Psoas muscle (tissue), 8 donors: ENCODE results near the gene SOX30. TPM values are rescaled to one million over a fixed set of nuclear protein-coding genes. Genes with fewer than 3 reads are reported as not detected.

Experiments used
- ATAC-seq, 4 donors: fragments of 200-7000 bp; cut with Tn5 transposase; one replicate each; pipeline ENCODE4 v1.9.1; 2020; ENCODE audit warnings: moderate library complexity in 3 of 4, mild to moderate bottlenecking in 2 of 4
- DNase-seq, 2 donors: peaks; one replicate each; pipeline ENCODE4 v3.0.0-alpha.2; 2020
- H3K27ac ChIP-seq: fragments of 200-600 bp; one replicate; pipeline ENCODE4 v1.8.0; 2022
- H3K27me3 ChIP-seq, 3 donors: fragments of 200-600 bp in 1 of 3; one replicate each; pipeline versions ENCODE4 v1.6.1 to v1.8.0; 2013 to 2022; ENCODE audit warnings: low read length in 2 of 3, mild to moderate bottlenecking in 2 of 3, moderate library complexity in 1 of 3; ENCODE audit not compliant: insufficient read depth in 3 of 3
- H3K36me3 ChIP-seq, 2 donors: fragments of 200-600 bp in 1 of 2; one replicate each; pipeline versions ENCODE4 v1.6.1 to v1.8.0; 2013 to 2022; ENCODE audit warnings: low read depth in 1 of 2, mild to moderate bottlenecking in 1 of 2, moderate library complexity in 1 of 2; ENCODE audit not compliant: insufficient read depth in 1 of 2
- H3K4me1 ChIP-seq: fragments of 200-600 bp; one replicate; pipeline ENCODE4 v1.8.0; 2022
- H3K4me3 ChIP-seq: fragments of 200-600 bp; one replicate; pipeline ENCODE4 v1.8.0; 2022; ENCODE audit warnings: mild to moderate bottlenecking
- H3K9me3 ChIP-seq: fragments of 200-600 bp; one replicate; pipeline ENCODE4 v1.8.0; 2022
- CTCF ChIP-seq: fragments of 200-600 bp; IDR thresholded peaks from one replicate; pipeline ENCODE4 v1.8.0; 2022; ENCODE audit warnings: antibody characterized with exemption
- WGBS, 3 donors: extraction: QIAGEN DNeasy Blood & Tissue Kit; methylation state at CpG; one replicate each; pipeline versions ENCODE4 v1.1.6 to v1.1.7; 2013; 5-methylcytosine and 5-hydroxymethylcytosine counted together
- intact Hi-C, 2 donors: fragments of 100-400 bp; cut with DNase I; formaldehyde crosslinking; loops; one replicate each; pipeline versions ENCODE4 v1.11.0 to v1.14.2; 2022
- polyA plus RNA-seq, 3 donors: library from polyadenylated mRNA; stranded (reverse); fragments of 200-250 nt; gene quantifications; one replicate each; pipeline ENCODE4 v1.2.3, GENCODE V29; 2013
- total RNA-seq, 4 donors: library from RNA; stranded (reverse); fragmentation: NEBNext Ultra II Directional in 2 of 4; extraction: Animal tissue kit (Norgen Biotek cat#: 25700) in 2 of 4; gene quantifications; one replicate each; pipeline versions ENCODE4 v1.2.1 to v1.2.4, GENCODE V29; 2021 to 2023
- donor health status: healthy with polysubstance abuse.
- donor health status: DM: no; HTN: no; CAD: no; lungs with moderate emphysema.
- donor health status: Bipolar disorder and iron deficiency.
- donor health status: healthy.
- donor health status: DM: yes; HTN: yes; CAD: no.
- donor health status: DM: no; HTN: no; CAD: no.
- donor health status: DM: no; HTN: no; CAD: no.
- donor health status: DM: yes; HTN: yes; CAD: no.

The SOX30 gene
- total and polyA plus RNA-seq, 7 donors = 0.01 to 0.19 (median 0.05) TPM; not detected in 4

GRCh38 chr5:157630341-157630740 is 21.9 kb downstream of the SOX30 start:
- peaks cover 6% of the 10 kb centered on the region for H3K9me3 ChIP-seq
- no peak for TF ChIP-seq CTCF
- WGBS, 3 donors = 84 to 92% (median 92%) methylated on average over 2 of the region's 2 CpGs
- intact Hi-C loops = loop anchor here in 1 of 2 donors (10.0 kb wide), 1 partner anchor 1656 kb away; no protein-coding TSS in a partner anchor
- H3K36me3 ChIP-seq = no peaks in the 10 kb centered on the region
- no peak overlapping the region for H3K4me3 ChIP-seq
- no peak overlapping the region for H3K27ac ChIP-seq
- no peaks in the 10 kb centered on the region for H3K27me3 ChIP-seq
- no peak for ATAC-seq
- DNase-seq = no peak
- H3K4me1 ChIP-seq = no peaks in the 10 kb centered on the region

DNA sequence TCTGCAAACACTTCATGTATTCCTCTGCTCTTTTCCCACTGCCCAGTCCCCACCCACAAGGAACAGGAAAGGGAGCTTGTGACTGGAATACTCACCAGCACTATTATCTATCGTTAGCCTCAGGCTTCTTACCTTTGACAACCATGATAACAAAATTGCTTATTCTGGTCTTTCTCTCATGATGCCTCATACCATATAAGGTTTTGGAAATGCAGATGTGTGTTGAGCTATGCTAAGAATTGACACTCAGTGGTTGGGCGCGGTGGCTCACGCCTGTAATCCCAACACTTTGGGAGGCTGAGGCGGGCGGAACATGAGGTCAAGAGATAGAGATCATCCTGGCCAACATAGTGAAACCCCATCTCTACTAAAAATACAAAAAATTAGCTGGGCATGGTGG is 25.4 kb downstream of the SOX30 start:
- intact Hi-C loops = no loop called here
- no peaks in the 10 kb centered on the region for H3K4me1 ChIP-seq
- H3K9me3 ChIP-seq = peaks cover 6% of the 10 kb centered on the region
- WGBS, 3 donors = 91 to 98% (median 97%) methylated on average over 6 of the region's 6 CpGs
- H3K27ac ChIP-seq = no peak overlapping the region
- no peak for DNase-seq
- TF ChIP-seq CTCF = no peak
- no peak overlapping the region for H3K4me3 ChIP-seq
- H3K36me3 ChIP-seq = no peaks in the 10 kb centered on the region
- no peak for ATAC-seq
- no peaks in the 10 kb centered on the region for H3K27me3 ChIP-seq

DNA sequence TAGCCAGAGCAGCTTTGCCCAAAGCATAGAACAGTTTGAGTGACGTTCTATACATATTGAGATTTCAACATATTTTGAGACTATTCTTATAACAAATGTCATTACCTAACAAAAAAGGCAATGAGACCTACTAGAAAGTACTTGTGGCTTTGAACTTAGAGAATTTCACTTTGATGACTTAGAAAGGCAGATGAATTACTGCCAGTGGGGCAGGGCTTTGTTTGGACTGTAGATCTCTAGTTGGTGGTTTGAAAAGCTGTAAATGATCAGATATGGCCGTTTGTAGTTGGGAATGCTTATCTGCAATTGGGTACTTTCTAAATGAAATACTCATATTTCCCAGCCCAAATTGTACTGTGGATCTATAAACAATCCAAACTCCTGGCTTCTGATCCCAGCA is 28.1 kb downstream of the SOX30 start:
- no peaks in the 10 kb centered on the region for H3K9me3 ChIP-seq
- TF ChIP-seq CTCF = no peak
- WGBS, 3 donors = 54 to 60% (median 58%) methylated on average over 2 of the region's 2 CpGs
- no peak overlapping the region for H3K27ac ChIP-seq
- H3K4me1 ChIP-seq = no peaks in the 10 kb centered on the region
- intact Hi-C loops = no loop called here
- no peaks in the 10 kb centered on the region for H3K36me3 ChIP-seq
- no peaks in the 10 kb centered on the region for H3K27me3 ChIP-seq
- DNase-seq = no peak
- no peak for ATAC-seq
- no peak overlapping the region for H3K4me3 ChIP-seq

- Histone ChIP-seq H3K27me3 (no peaks in the 10 kb centered on the region), H3K4me3 (no peak overlapping the region), H3K27ac (no peak overlapping the region), H3K4me1 (no peaks in the 10 kb centered on the region), H3K9me3 (no peaks in the 10 kb centered on the region), H3K36me3 (no peaks in the 10 kb centered on the region)
- ATAC-seq (no peak), DNase-seq (no peak)
- TF ChIP-seq CTCF = no peak
- intact Hi-C loops = no loop called here
These were observed 31.5 kb downstream of the SOX30 start for GRCh38 chr5:157620776-157621175.

GRCh38 chr5:157618191-157618765 is 34.0 kb downstream of the SOX30 start:
- WGBS, 3 donors = 94 to 98% (median 96%) methylated on average over 8 of the region's 8 CpGs
- Histone ChIP-seq H3K27ac (no peak overlapping the region), H3K27me3 (no peaks in the 10 kb centered on the region)

More at GRCh38 chr5:157618191-157618765, 34.0 kb downstream of the SOX30 start:
- no peak for ATAC-seq
- no peak for TF ChIP-seq CTCF
- Histone ChIP-seq H3K4me3 (no peak overlapping the region), H3K36me3 (no peaks in the 10 kb centered on the region), H3K4me1 (no peaks in the 10 kb centered on the region), H3K9me3 (no peaks in the 10 kb centered on the region)
- intact Hi-C loops = no loop called here
- DNase-seq = no peak
